Activated CD8-positive, alpha-beta T cell treated with anti-CD3 and anti-CD28 coated beads, Interleukin-2, amount 10 ng/mL, durations not matched to agents 7 days and 5 days (primary cell): ENCODE results near the gene PPP2R2B. TPM values are rescaled to one million over a fixed set of nuclear protein-coding genes. Genes with fewer than 3 reads are reported as not detected.
"Not testable (repeated sequence)": the region's sequence is repeated elsewhere in the genome, so short reads cannot be mapped to it uniquely, and the experiment has no call there.

Source experiments
- ATAC-seq: fragments of 150-1000 bp; cut with Tn5 transposase; one replicate; pipeline ENCODE4 v1.10.0; 2021; ENCODE audit warnings: moderate library complexity
- CTCF ChIA-PET: fragments of 350-600 bp; sonication (Branson Sonifier 250); formaldehyde crosslinking; loops from one replicate; lab custom pipeline; 2021; ENCODE audit warnings: antibody characterized with exemption; lab: Charles Lee
- POLR2A ChIA-PET: fragments of 350-600 bp; sonication (Branson Sonifier 250); formaldehyde crosslinking; loops from one replicate; lab custom pipeline; 2021; ENCODE audit warnings: antibody characterized with exemption; lab: Charles Lee
- DNase-seq: peaks from one replicate; pipeline ENCODE4 v3.0.0-alpha.2; 2020
- H3K27ac Mint-ChIP-seq: one replicate; pipeline ENCODE4 v1.8.0; 2021; ENCODE audit warnings: mild to moderate bottlenecking, mixed read lengths
- H3K27me3 Mint-ChIP-seq: one replicate; pipeline ENCODE4 v1.8.0; 2021; ENCODE audit warnings: low read depth, mixed read lengths
- H3K36me3 Mint-ChIP-seq: one replicate; pipeline ENCODE4 v1.8.0; 2021; ENCODE audit warnings: low read depth, mixed read lengths
- H3K4me1 Mint-ChIP-seq: one replicate; pipeline ENCODE4 v1.8.0; 2021; ENCODE audit warnings: low read depth, mixed read lengths
- H3K4me3 Mint-ChIP-seq: one replicate; pipeline ENCODE4 v1.8.0; 2021; ENCODE audit warnings: mild to moderate bottlenecking, mixed read lengths
- H3K9me3 Mint-ChIP-seq: one replicate; pipeline ENCODE4 v1.8.0; 2022; ENCODE audit warnings: mixed read lengths; ENCODE audit not compliant: insufficient read depth
- total RNA-seq, 2 experiments: library from RNA; stranded (reverse); gene quantifications; one replicate each; pipeline ENCODE4 v1.2.3, GENCODE V29; 2021

The PPP2R2B gene
- total RNA-seq, 2 experiments from 2014 or later: 2.0 to 3.0 TPM

DNA sequence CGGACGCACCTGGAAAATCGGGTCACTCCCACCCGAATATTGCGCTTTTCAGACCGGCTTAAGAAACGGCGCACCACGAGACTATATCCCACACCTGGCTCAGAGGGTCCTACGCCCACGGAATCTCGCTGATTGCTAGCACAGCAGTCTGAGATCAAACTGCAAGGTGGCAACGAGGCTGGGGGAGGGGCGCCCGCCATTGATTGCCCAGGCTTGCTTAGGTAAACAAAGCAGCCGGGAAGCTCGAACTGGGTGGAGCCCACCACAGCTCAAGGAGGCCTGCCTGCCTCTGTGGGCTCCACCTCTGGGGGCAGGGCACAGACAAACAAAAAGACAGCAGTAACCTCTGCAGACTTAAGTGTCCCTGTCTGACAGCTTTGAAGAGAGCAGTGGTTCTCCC lies 268.8 kb downstream of the PPP2R2B start:
- ATAC-seq, H3K27ac Mint-ChIP-seq, DNase-seq, CTCF ChIA-PET, H3K4me3 Mint-ChIP-seq, POLR2A ChIA-PET, H3K36me3 Mint-ChIP-seq, H3K4me1 Mint-ChIP-seq, H3K9me3 Mint-ChIP-seq, H3K27me3 Mint-ChIP-seq: not testable (repeated sequence)

DNA sequence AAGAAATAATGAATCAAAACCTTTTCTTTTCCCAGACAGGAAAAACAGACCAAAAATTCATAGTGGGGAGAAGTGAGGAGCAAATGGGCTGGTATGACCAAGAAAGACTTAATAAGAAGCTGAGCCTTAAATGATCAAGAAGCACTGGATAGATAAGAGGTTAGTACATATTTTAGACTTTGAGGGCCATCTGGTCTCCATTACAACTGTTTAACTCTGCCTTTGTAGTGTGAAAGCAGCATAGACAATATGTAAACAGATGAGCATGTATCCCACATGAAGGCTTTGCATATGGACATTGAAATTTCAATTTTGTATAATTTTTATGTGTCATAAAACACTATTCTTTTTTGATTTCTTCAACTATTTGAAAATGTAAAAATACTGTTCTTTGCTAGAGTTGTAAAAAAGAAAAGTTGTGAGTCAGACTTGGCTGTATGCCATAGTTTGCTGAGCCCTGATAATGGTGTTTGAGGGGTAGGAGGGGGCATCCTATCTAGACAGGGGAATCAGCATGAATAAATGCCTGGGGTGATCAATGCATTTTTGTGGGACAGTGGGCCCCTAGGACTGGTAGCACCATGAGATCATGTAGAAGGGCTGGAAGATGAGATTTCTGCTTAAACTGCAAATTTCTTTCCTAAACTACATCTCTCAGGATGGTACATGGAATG lies 270.8 kb downstream of the PPP2R2B start:
- Mint-ChIP-seq H3K4me3 (no peak overlapping the region), H3K36me3 (no peaks in the 10 kb centered on the region), H3K4me1 (no peaks in the 10 kb centered on the region), H3K9me3 (no peaks in the 10 kb centered on the region), H3K27me3 (no peaks in the 10 kb centered on the region), H3K27ac (no peak overlapping the region)
- ChIA-PET POLR2A (no interaction called here), CTCF (no interaction called here)
- DNase-seq (no peak), ATAC-seq (no peak)

DNA sequence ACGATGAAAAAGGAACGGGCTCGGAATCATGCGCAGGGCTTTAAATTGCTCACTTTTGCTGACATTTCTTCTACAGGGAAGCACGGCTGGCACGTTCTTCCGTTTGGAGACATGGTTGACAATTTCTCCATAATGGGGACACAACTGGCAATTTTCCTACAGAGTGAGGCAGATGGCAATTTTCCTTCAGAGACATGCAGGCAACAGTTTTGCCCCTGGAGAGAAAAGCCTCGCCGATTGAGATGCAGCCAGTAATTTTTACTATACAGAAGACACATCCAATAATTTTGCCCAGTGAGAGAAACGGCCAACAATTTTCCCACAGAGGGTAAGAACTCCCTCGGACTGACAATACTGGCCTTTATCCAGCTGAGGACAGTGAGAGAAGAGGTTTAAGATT lies 271.7 kb downstream of the PPP2R2B start:
- DNase-seq: no peak
- no peak for ATAC-seq
- no peaks in the 10 kb centered on the region for H3K9me3 Mint-ChIP-seq
- no peaks in the 10 kb centered on the region for H3K27me3 Mint-ChIP-seq
- no peaks in the 10 kb centered on the region for H3K36me3 Mint-ChIP-seq
- no peak overlapping the region for H3K27ac Mint-ChIP-seq
- H3K4me3 Mint-ChIP-seq: no peak overlapping the region
- CTCF ChIA-PET: no interaction called here
- H3K4me1 Mint-ChIP-seq: no peaks in the 10 kb centered on the region
- POLR2A ChIA-PET: no interaction called here

DNA sequence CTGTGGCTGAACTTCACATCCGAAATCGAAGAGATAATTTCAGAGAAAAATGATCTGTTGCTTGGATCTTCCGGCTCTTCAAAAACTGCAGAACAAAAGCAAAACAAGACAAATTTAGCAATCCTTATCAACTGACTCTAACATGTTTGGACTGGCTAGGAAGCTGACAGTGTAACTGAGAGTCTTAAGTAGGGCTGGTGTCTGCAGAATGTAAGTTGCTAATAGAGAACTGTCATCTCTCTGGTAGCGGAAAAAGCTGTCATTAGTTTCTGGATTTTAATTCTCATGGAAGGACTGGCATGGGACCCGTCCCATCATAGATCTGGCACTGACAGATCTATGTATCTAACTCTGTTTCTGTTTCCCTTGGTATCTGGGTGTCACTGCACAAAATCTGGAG lies 278.2 kb downstream of the PPP2R2B start:
- Mint-ChIP-seq H3K9me3 (no peaks in the 10 kb centered on the region), H3K4me3 (no peak overlapping the region), H3K27ac (no peak overlapping the region), H3K36me3 (no peaks in the 10 kb centered on the region), H3K4me1 (no peaks in the 10 kb centered on the region), H3K27me3 (no peaks in the 10 kb centered on the region)
- ATAC-seq (no peak), DNase-seq (no peak)
- POLR2A ChIA-PET: no interaction called here
- CTCF ChIA-PET: no interaction called here

DNA sequence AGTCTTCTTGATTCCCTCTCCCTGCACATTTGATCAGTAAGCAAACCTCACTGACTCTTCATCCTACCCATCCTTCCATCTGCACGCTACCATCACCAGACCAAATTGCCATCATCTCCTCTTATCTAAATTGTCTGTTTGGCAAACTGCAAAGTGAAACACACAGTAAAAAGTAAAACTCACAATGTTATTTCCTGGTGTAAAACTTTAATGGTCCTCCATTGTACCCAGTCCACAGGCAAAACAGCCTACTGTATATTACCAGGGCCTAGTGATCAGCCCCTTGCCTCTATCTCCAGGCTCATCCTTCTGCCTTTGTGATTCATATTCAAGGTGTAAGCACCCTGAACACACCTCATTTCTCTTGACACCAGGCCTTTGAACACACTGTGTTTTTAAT lies 279.3 kb downstream of the PPP2R2B start:
- no peak overlapping the region for H3K27ac Mint-ChIP-seq
- no peak for ATAC-seq
- ChIA-PET CTCF (no interaction called here), POLR2A (no interaction called here)
- no peaks in the 10 kb centered on the region for H3K27me3 Mint-ChIP-seq
- H3K9me3 Mint-ChIP-seq: no peaks in the 10 kb centered on the region
- no peaks in the 10 kb centered on the region for H3K36me3 Mint-ChIP-seq
- H3K4me3 Mint-ChIP-seq: no peak overlapping the region
- DNase-seq: no peak
- no peaks in the 10 kb centered on the region for H3K4me1 Mint-ChIP-seq

DNA sequence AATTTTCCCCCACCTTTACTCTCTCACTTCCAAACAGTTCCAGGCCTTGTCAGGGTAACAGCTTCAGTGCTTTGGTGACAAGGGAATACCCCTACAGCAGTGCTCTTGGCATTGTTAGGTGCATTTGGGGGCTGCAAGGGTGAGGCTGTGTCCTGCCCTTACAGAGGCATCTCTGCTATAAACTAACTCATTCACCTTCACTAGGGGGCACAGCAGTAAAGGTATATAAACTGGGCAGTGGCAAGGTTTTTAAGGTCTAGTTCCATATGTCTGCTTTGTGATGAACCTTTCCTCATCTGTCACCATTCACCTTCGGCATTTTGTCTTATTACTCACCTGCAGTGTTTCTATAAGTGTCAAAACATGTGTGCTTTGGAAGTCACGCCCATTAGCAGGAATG lies 283.5 kb downstream of the PPP2R2B start:
- Mint-ChIP-seq H3K36me3 (no peaks in the 10 kb centered on the region), H3K9me3 (no peaks in the 10 kb centered on the region), H3K4me1 (no peaks in the 10 kb centered on the region), H3K4me3 (no peak overlapping the region), H3K27me3 (no peaks in the 10 kb centered on the region), H3K27ac (no peak overlapping the region)
- CTCF ChIA-PET: no interaction called here
- ATAC-seq: no peak
- DNase-seq: no peak
- POLR2A ChIA-PET: no interaction called here

DNA sequence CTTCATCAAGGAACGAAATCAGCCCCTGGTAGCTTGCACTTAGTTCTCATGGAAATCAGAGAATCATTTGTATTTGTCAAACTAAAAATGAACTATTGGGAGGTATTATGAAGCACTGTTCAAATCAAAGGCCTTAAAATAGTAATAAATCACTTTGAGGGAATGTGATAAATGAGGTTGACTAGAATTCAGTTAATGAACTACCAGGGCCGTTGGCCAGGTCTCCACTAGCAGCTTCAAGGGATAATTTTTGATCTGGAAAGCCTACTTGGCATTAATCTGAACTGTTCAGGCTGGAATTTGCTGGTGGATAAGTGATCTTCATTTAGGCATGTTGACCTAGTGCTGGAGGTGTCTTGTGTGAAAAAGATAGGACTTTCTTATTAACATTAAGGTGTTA lies 286.2 kb downstream of the PPP2R2B start:
- ChIA-PET POLR2A (no interaction called here), CTCF (no interaction called here)
- no peaks in the 10 kb centered on the region for H3K4me1 Mint-ChIP-seq
- ATAC-seq (no peak), DNase-seq (no peak)
- no peaks in the 10 kb centered on the region for H3K27me3 Mint-ChIP-seq
- H3K27ac Mint-ChIP-seq: no peak overlapping the region
- H3K4me3 Mint-ChIP-seq: no peak overlapping the region
- no peaks in the 10 kb centered on the region for H3K36me3 Mint-ChIP-seq
- H3K9me3 Mint-ChIP-seq: no peaks in the 10 kb centered on the region

DNA sequence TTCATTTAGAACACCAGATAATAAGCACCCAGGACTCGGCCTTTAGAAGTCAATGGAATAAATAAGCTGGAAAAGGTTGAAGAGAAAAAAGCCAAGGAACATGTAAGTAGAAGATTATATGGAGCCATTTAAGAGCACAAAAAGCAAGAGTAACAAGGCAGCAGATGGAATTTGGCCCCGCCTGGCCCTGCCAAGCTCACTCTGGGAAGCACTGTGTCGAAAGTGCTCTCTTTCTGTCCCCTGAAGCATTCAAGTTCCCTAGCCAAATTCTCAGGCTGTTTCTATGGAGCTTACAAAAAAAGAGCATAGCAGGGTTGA lies 289.6 kb downstream of the PPP2R2B start:
- Mint-ChIP-seq H3K27ac (no peak overlapping the region), H3K9me3 (no peaks in the 10 kb centered on the region), H3K36me3 (no peaks in the 10 kb centered on the region), H3K4me1 (no peaks in the 10 kb centered on the region), H3K4me3 (no peak overlapping the region), H3K27me3 (no peaks in the 10 kb centered on the region)
- ChIA-PET POLR2A (no interaction called here), CTCF (no interaction called here)
- ATAC-seq (no peak), DNase-seq (no peak)

DNA sequence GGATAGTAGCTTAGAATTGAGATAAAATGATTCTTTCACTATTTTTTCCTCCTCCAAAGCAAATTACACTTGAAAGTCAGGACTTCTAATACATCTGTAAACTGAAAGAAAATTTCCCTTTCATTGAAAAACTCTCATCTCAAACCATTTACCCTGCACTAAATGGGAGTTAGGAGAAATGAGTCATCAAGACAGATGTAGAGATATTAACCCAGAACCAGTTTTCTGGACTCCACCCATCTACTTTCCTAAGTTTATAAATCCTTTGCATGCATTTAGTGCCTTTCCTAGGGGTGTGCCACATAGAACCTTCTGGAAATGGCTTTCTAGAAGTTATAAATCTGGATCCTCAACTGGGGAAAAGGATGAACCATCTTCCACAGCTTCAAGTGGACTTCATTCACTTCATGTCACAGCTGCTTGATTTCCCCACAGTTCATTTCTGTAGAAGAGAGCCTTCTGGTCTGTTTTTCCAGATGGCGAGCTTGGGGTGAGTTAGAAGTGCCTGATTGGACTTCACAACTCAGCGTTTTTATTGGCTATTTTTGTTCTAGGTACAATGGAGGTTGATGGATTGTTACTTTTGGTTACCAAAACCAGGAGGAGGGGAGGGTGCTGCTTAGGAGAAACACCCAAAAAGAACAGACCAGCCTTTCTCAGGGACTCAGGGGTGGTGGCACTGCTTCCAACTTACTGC lies 290.1 kb downstream of the PPP2R2B start:
- Mint-ChIP-seq H3K9me3 (no peaks in the 10 kb centered on the region), H3K4me1 (no peaks in the 10 kb centered on the region), H3K4me3 (no peak overlapping the region), H3K27me3 (no peaks in the 10 kb centered on the region), H3K27ac (no peak overlapping the region), H3K36me3 (no peaks in the 10 kb centered on the region)
- ATAC-seq (no peak), DNase-seq (no peak)
- POLR2A ChIA-PET: no interaction called here
- CTCF ChIA-PET: interaction anchor here (0.7 kb wide), 1 partner anchor 449 kb away, joined by 3 read pairs; no protein-coding TSS in a partner anchor

DNA sequence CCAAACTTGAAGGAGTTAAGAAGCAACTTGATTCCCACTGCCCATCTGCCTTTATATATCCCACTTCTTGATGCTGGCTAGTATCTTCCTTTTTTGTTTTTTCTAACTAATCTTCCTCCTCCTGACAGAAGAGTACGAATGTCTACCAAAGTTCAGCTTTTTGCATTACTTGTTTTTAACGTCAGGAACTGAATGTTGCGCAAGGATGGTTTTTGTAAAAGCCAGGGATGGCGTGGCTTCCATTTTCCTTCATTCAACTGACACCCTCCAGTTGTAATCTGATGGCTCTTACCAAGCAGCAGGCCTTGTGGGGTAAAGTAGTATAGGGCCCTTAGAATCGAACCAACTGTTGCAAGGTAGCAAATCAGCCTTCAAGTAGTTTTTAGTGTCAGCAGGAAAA lies 291.8 kb downstream of the PPP2R2B start:
- DNase-seq (no peak), ATAC-seq (no peak)
- ChIA-PET CTCF (no interaction called here), POLR2A (no interaction called here)
- H3K36me3 Mint-ChIP-seq: no peaks in the 10 kb centered on the region
- no peak overlapping the region for H3K4me3 Mint-ChIP-seq
- no peaks in the 10 kb centered on the region for H3K27me3 Mint-ChIP-seq
- no peaks in the 10 kb centered on the region for H3K9me3 Mint-ChIP-seq
- no peaks in the 10 kb centered on the region for H3K4me1 Mint-ChIP-seq
- H3K27ac Mint-ChIP-seq: no peak overlapping the region

DNA sequence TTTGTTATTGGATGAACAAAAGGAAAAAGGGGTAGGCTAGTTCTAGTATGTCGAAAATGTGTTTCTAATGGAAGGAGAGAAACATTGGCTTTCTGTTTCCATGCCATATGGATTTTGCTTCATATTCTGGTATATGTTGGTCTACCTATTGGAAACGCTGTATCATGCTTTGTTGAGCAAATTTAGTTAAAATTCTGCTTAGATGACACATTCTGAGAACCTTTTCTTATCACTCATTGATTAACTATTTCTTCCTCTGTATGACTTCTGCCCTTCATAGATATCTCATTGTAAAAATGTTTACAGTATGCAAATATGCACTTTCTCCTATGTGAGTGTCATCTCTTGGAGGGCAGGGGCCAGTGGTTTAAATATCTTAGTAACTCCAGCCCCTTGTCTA lies 293.8 kb downstream of the PPP2R2B start:
- POLR2A ChIA-PET: no interaction called here
- Mint-ChIP-seq H3K27ac (no peak overlapping the region), H3K9me3 (no peaks in the 10 kb centered on the region), H3K27me3 (no peaks in the 10 kb centered on the region), H3K36me3 (no peaks in the 10 kb centered on the region), H3K4me1 (no peaks in the 10 kb centered on the region), H3K4me3 (no peak overlapping the region)
- DNase-seq: no peak
- CTCF ChIA-PET: no interaction called here
- ATAC-seq: no peak

DNA sequence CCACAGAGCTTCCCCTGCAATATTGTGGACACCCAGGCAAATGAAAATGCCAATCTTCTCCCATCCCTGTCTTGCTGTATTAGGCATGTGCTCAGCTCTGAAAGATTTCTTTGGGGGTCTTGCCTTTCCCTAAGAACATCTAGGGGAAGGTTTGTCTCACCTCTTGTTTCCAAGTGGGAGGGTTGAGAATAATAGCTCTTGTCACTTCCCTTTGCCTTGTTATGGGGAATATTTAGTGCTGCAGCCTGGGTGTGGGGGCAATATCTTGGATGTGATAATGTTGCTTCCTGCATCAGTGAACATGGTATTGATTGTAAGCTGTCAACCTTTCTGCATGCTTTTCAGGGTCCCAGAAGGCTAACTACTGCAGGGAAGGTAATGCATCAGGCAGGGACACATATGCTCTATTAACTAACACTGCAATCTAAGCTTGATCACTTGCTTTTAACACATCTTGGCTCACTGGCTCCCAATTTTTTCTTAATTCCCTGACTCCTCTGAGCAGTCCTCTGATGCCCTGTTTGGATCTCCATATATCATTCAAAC lies 296.4 kb downstream of the PPP2R2B start:
- Mint-ChIP-seq H3K4me3 (no peak overlapping the region), H3K36me3 (no peaks in the 10 kb centered on the region), H3K9me3 (no peaks in the 10 kb centered on the region), H3K27me3 (peaks cover 6% of the 10 kb centered on the region), H3K27ac (no peak overlapping the region), H3K4me1 (no peaks in the 10 kb centered on the region)
- ATAC-seq (no peak), DNase-seq (no peak)
- CTCF ChIA-PET: no interaction called here
- POLR2A ChIA-PET: no interaction called here
